Nucleus accumbens (tissue), 56 donors: ENCODE results near the gene SRGAP2B.
"Not testable (repeated sequence)": the region's sequence is repeated elsewhere in the genome, so short reads cannot be mapped to it uniquely, and the experiment has no call there.

Source experiments
- DNase-seq, 56 donors: peaks; one replicate each; lab custom pipeline; 2025; lab: John Stamatoyannopoulos, UW

SRGAP2B gene

GRCh38 chr1:145048181-145048856 lies 46.8 kb downstream of the SRGAP2B start:
- DNase-seq: not testable (repeated sequence)

- DNase-seq: not testable (repeated sequence)
Measured at GRCh38 chr1:145047553-145047952, 47.6 kb downstream of the SRGAP2B start.

GRCh38 chr1:145045571-145046273 lies 49.4 kb downstream of the SRGAP2B start:
- not testable (repeated sequence) for DNase-seq

GRCh38 chr1:145041519-145041918 lies 53.6 kb downstream of the SRGAP2B start:
- DNase-seq: not testable (repeated sequence)

GRCh38 chr1:145036019-145036418 lies 59.1 kb downstream of the SRGAP2B start:
- not testable (repeated sequence) for DNase-seq

- not testable (repeated sequence) for DNase-seq
Measured at GRCh38 chr1:145033523-145033922, 61.6 kb downstream of the SRGAP2B start.

- not testable (repeated sequence) for DNase-seq
Measured at GRCh38 chr1:145027251-145027650, 67.9 kb downstream of the SRGAP2B start.

GRCh38 chr1:145025286-145025685 lies 69.8 kb downstream of the SRGAP2B start:
- DNase-seq: not testable (repeated sequence)

- DNase-seq: not testable (repeated sequence)
Measured at GRCh38 chr1:145022259-145022658, 72.9 kb downstream of the SRGAP2B start.

- not testable (repeated sequence) for DNase-seq
Measured at GRCh38 chr1:145021749-145022148, 73.4 kb downstream of the SRGAP2B start.

GRCh38 chr1:145019709-145020108 lies 75.4 kb downstream of the SRGAP2B start:
- not testable (repeated sequence) for DNase-seq

GRCh38 chr1:145017725-145018124 lies 77.4 kb downstream of the SRGAP2B start:
- not testable (repeated sequence) for DNase-seq

GRCh38 chr1:145016492-145016862 lies 78.7 kb downstream of the SRGAP2B start:
- DNase-seq: not testable (repeated sequence)

GRCh38 chr1:145015744-145016491 lies 79.2 kb downstream of the SRGAP2B start:
- DNase-seq: not testable (repeated sequence)

- DNase-seq: not testable (repeated sequence)
Measured at GRCh38 chr1:145013353-145013752, 81.8 kb downstream of the SRGAP2B start.

- not testable (repeated sequence) for DNase-seq
Measured at GRCh38 chr1:145011811-145012210, 83.3 kb downstream of the SRGAP2B start.

- not testable (repeated sequence) for DNase-seq
Measured at GRCh38 chr1:145010580-145010979, 84.5 kb downstream of the SRGAP2B start.

- DNase-seq: not testable (repeated sequence)
Measured at GRCh38 chr1:145009928-145010327, 85.2 kb downstream of the SRGAP2B start.

- DNase-seq: not testable (repeated sequence)
Measured at GRCh38 chr1:145008388-145008787, 86.7 kb downstream of the SRGAP2B start.

- not testable (repeated sequence) for DNase-seq
Measured at GRCh38 chr1:145005142-145005541, 90.0 kb downstream of the SRGAP2B start.

GRCh38 chr1:145001381-145001780 lies 93.7 kb downstream of the SRGAP2B start:
- not testable (repeated sequence) for DNase-seq
